ENCODE results near the gene CABLES1.
A peak's percentile ranks its signal among the peaks of the same experiment; 100 is the strongest.
"Not testable (repeated sequence)": the region's sequence is repeated elsewhere in the genome, so short reads cannot be mapped to it uniquely, and the experiment has no call there.

Gene CABLES1

DNA sequence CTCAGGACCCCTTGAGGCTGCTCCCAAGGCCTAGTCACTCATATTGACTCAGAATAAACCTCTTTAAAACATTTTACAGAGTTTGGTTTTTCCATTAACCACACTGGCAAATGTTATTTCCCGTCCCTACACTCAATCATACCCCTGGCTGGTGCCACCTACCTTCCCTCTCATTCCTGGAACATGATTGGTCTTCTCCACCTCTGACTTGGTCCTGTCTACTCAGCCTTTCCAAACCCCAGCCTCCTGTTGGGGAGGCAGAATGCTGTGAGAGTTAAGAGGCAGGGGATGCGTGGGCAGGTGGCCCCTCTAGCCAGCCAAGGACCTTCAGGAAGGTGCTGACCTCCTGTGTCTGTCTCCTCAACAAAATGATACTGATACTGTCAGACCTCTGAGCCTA lies 149.3 kb downstream of the CABLES1 start:
- DNase-seq (ENCODE audit: low read depth), result no peak
- TF ChIP-seq, protein P1, sequence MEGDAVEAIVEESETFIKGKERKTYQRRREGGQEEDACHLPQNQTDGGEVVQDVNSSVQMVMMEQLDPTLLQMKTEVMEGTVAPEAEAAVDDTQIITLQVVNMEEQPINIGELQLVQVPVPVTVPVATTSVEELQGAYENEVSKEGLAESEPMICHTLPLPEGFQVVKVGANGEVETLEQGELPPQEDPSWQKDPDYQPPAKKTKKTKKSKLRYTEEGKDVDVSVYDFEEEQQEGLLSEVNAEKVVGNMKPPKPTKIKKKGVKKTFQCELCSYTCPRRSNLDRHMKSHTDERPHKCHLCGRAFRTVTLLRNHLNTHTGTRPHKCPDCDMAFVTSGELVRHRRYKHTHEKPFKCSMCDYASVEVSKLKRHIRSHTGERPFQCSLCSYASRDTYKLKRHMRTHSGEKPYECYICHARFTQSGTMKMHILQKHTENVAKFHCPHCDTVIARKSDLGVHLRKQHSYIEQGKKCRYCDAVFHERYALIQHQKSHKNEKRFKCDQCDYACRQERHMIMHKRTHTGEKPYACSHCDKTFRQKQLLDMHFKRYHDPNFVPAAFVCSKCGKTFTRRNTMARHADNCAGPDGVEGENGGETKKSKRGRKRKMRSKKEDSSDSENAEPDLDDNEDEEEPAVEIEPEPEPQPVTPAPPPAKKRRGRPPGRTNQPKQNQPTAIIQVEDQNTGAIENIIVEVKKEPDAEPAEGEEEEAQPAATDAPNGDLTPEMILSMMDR (conservative IDR thresholded peaks at IDR 0.05; ENCODE audit: low read depth, low read length), result no peak

DNA sequence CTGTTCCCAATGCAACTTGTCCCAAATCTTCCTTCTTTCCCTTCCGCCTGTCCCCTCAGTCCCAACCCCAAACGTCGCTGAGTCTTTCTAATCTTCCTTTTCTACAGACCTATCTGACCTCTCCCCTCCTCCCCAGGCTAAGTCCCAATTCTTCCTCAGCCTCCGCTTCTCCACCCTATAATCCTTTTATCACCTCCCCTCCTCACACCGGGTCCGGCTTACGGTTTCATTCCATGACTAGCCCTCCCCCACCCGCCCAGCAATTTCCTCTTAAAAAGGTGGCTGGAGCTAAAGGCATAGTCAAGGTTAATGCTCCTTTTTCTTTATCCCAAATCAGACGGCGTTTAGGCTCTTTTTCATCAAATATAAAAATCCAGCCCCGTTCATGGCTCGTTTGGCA lies 150.3 kb downstream of the CABLES1 start:
- DNase-seq (ENCODE audit: low read depth); H3K4me3 ChIP-seq (ENCODE audit: low read depth, low read length): not testable (repeated sequence)

More for the DNA sequence above, 149.3 kb downstream of the CABLES1 start:
- no peak overlapping the region for H3K4me3 ChIP-seq (ENCODE audit: low read depth, low read length)

DNA sequence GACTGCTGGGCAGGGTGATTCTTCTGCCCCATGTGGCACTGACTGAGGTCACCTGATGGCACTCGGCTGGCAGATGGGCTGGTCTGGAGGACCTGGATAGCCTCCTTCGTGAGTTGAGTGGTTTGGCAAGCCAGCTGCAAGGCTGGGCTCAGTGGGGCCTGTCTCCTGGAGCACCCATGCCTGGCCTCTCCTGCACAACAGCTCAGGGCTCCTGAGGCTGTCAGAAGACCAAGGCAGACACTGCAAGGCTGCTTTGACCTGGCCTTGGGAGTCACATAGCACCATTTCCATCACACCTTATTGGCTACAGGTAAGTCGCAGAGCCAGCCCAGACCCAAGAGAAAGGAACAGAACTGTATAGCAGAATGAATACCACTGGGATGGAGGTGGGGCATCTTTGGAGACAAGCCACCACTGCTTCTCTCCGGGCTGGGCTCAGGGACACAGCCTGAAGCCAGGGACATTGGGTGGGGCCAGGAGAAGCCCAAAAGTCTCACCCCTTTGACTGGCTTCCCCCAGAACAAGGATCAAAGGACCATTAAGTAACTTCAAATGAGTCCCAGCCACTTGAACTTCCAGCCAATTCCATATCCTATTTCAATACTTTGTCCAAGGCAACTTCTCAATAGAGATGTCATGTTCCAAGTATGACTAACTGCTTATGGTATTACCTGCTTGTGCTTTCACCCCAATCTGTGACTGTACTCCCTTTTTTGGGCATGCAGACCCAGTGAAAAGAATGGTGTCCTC lies 156.3 kb downstream of the CABLES1 start:
- peak; percentile 48 for DNase-seq (ENCODE audit: low read depth)
- TF ChIP-seq, protein P1 (conservative IDR thresholded peaks at IDR 0.05; ENCODE audit: low read depth, low read length), result no peak
- H3K4me3 ChIP-seq (ENCODE audit: low read depth, low read length), result no peak overlapping the region

DNA sequence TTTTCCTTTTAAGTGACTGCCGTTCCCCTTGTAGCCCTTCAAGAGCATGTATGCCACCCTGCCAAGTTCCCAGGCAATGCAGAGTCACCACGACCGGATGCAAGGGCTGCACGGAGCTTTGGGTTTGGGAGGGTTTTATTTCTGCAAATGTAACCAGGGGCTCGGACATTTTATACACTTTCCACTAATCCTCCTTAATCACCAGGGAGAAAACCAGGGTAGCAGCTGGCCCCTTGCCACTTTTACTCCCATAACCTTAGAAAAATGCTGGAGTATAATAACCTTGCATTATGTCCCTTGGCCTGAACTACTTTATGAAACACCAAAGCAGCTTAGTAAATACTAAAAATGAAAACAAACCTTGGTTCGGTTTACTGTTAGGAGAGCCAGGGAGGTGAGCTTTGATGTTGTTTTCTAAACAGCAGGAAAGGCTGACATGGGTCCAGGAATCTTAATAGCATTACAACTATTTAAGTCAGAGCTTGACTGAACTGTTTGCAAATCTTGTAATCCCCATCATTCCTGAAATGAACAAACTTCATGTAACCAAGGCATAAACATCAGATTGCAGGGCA lies 165.0 kb downstream of the CABLES1 start:
- H3K4me3 ChIP-seq (ENCODE audit: low read depth, low read length), result no peak overlapping the region
- peak; percentile 38 for DNase-seq (ENCODE audit: low read depth)
- TF ChIP-seq, protein P1 (conservative IDR thresholded peaks at IDR 0.05; ENCODE audit: low read depth, low read length), result no peak

DNA sequence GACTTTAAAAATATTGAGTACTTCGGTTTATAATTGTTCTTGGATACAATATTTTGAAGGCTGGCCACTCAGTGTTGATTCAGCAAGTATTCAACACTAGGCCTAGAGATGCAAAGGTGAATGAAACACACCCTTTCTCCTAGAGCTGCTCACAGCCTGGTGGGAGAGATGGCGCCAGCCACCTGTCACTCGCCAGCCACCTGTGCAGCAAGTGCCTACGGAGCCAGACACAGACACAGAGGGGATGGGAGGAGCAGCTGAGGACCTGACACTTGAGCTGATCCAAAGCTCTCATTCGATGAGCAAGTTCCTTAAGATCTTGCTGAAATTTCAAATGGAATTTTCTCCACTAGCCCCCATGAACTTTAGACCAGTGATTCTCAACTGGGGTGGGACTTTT lies 166.7 kb downstream of the CABLES1 start:
- TF ChIP-seq, protein P1 (conservative IDR thresholded peaks at IDR 0.05; ENCODE audit: low read depth, low read length), result no peak
- no peak overlapping the region for H3K4me3 ChIP-seq (ENCODE audit: low read depth, low read length)
- DNase-seq (ENCODE audit: low read depth), result no peak

DNA sequence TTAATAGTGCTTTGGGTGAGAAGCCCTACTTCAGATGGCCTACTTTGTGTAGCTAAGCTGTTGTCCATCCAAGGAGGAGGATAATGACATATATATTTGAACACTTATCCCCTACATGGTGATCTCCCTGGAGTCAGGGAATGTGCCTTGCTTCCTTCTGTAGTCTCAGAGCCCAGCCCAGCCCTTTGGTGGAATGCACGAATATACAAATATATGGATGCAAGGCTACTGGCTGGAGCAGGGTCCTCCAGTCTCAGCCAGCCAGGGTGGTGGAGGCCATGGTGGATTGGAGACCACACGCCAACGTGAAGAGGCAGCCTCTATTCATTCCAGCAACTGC lies 167.2 kb downstream of the CABLES1 start:
- no peak for DNase-seq (ENCODE audit: low read depth)
- no peak overlapping the region for H3K4me3 ChIP-seq (ENCODE audit: low read depth, low read length)

DNA sequence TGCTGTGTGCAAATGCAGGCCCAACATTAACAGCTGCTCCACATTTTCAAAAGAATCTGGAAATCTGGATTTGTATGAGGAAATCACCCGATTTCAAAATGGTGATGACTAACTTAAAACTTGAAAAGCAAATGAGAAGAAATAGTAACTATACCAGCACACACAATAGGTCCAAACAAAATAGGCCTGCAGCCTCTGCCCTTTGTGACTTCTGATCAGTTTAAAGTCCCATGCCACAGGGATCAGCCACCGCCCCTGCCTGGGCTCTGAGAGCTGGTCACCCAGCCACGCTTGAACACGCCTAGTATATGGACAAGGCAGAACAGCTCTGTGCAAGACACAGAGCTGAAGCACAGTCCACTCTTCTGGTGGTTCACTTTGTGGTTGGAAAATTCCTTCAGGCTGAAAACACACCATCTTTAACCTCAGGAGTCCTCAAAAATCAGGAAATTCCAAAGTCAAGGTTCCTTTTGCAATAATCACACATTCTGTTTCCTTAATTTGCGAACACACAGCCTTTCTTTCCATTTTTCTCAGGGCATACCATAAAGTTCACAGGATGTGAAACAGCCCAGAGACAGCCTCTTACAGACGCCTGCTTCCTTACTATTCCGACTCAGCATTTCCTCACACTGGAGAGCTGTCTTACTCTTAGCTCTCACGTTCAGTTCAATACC lies 167.7 kb downstream of the CABLES1 start:
- DNase-seq (ENCODE audit: low read depth), result peak; percentile 96
- no peak overlapping the region for H3K4me3 ChIP-seq (ENCODE audit: low read depth, low read length)
- TF ChIP-seq, protein P1 (conservative IDR thresholded peaks at IDR 0.05; ENCODE audit: low read depth, low read length), result no peak

More for the DNA sequence above, 167.2 kb downstream of the CABLES1 start:
- TF ChIP-seq, protein P1 (conservative IDR thresholded peaks at IDR 0.05; ENCODE audit: low read depth, low read length), result no peak
